K562 (cell line): ENCODE data around the gene LRRC25. TPM values are rescaled to one million over a fixed set of nuclear protein-coding genes. Genes with fewer than 3 reads are reported as not detected.
A peak's percentile ranks its signal among the peaks of the same experiment; 100 is the strongest.

Experiments used
- ATF4 ChIP-seq: fragments of 450-650 bp; formaldehyde crosslinking; IDR thresholded peaks from 2 replicates; pipeline ENCODE4 v1.4.0; 2022; ENCODE audit warnings: mild to moderate bottlenecking, moderate library complexity
- CBX8 ChIP-seq: fragments of 200-600 bp; sonication (generic); IDR thresholded peaks from 2 replicates; pipeline ENCODE4 v1.6.1; 2012; ENCODE audit warnings: borderline replicate concordance, mixed run types, low read depth, mild to moderate bottlenecking, moderate library complexity, mixed read lengths, low read length, control low read depth, inconsistent platforms; ENCODE audit not compliant: poor library complexity, severe bottlenecking; ENCODE audit errors: extremely low read depth
- CTCF ChIP-seq, 3 experiments: IDR thresholded peaks in 2 of 3; conservative IDR thresholded peaks in 1 of 3; 2 replicates each; pipeline ENCODE4 v1.5.1; 2011 to 2012; ENCODE audit warnings: low read length in 3 of 3, mild to moderate bottlenecking in 3 of 3, control low read depth in 2 of 3, improper control_type of control experiment in 1 of 3, inconsistent platforms in 1 of 3, low read depth in 1 of 3, mixed read lengths in 1 of 3, moderate library complexity in 1 of 3; ENCODE audit not compliant: insufficient read depth in 2 of 3
- KDM1A ChIP-seq, 2 experiments: fragments of 450-650 bp; IDR thresholded peaks; 2 replicates each; pipeline ENCODE4 v1.6.1; 2016; ENCODE audit warnings: mild to moderate bottlenecking in 2 of 2
- MYBL2 ChIP-seq, 2 experiments: fragments of 450-650 bp in 1 of 2; sonication (generic) in 1 of 2; formaldehyde crosslinking in 1 of 2; IDR thresholded peaks; 2 replicates each; pipeline versions ENCODE4 v1.6.1 to v1.8.1; 2017 to 2022; ENCODE audit warnings: borderline replicate concordance in 1 of 2, inconsistent platforms in 1 of 2, low read depth in 1 of 2, mild to moderate bottlenecking in 1 of 2, missing genetic modification reagents in 1 of 2, moderate library complexity in 1 of 2
- MYC ChIP-seq, 2 experiments: fragments of 250-450 bp in 1 of 2; sonication (Bioruptor Pico) in 1 of 2; IDR thresholded peaks; 2 replicates each; pipeline versions ENCODE4 v1.5.1 to v1.6.1; 2012 to 2021; ENCODE audit warnings: low read depth in 2 of 2, borderline replicate concordance in 1 of 2, improper control_type of control experiment in 1 of 2, low read length in 1 of 2, mild to moderate bottlenecking in 1 of 2, moderate library complexity in 1 of 2
- NFRKB ChIP-seq: fragments of 450-650 bp; IDR thresholded peaks from 2 replicates; pipeline ENCODE4 v1.6.1; 2016; ENCODE audit warnings: low read depth
- RCOR1 ChIP-seq, 2 experiments: IDR thresholded peaks; 2 replicates each; pipeline ENCODE4 v1.6.1; 2012; ENCODE audit warnings: low read depth in 2 of 2, low read length in 2 of 2, borderline replicate concordance in 1 of 2, improper control_type of control experiment in 1 of 2
- THRA ChIP-seq: fragments of 450-650 bp; IDR thresholded peaks from 2 replicates; pipeline ENCODE4 v1.6.1; 2017; ENCODE audit warnings: mild to moderate bottlenecking, moderate library complexity
- TOE1 ChIP-seq, 2 experiments: fragments of 450-650 bp in 1 of 2; sonication (generic) in 1 of 2; formaldehyde crosslinking in 1 of 2; IDR thresholded peaks; 2 replicates each; pipeline versions ENCODE4 v1.7.1 to v1.8.0; 2016 to 2022; ENCODE audit warnings: borderline replicate concordance in 2 of 2, mild to moderate bottlenecking in 2 of 2, antibody characterized with exemption in 1 of 2, inconsistent platforms in 1 of 2, low read depth in 1 of 2, missing genetic modification reagents in 1 of 2, moderate library complexity in 1 of 2
- ZBTB43 ChIP-seq: sonication (generic); formaldehyde crosslinking; IDR thresholded peaks from 2 replicates; pipeline ENCODE4 v1.8.0; 2023; ENCODE audit warnings: mild to moderate bottlenecking, missing genetic modification reagents
- ZNF589 ChIP-seq: fragments of 200-800 bp; sonication (Bioruptor generic); IDR thresholded peaks from 2 replicates; pipeline ENCODE4 v1.6.1; 2016; ENCODE audit warnings: low read depth, missing genetic modification characterization, missing compliant biosample characterization
- polyA plus RNA-seq, 8 experiments: library from polyadenylated mRNA; depleted of rRNA in 4 of 8; stranded (reverse) in 5 of 8; unstranded in 3 of 8; fragments of >200 nt; fragmentation: Nextera tagmentation in 2 of 8; fragmentation: Illumina TruSeq in 1 of 8; extraction: Ambion mirVana in 2 of 8; extraction: Trizol in 1 of 8; gene quantifications; 2 replicates each; pipeline versions ENCODE4 v1.2.1 to v1.2.3, GENCODE V29; 2011 to 2014; ENCODE audit warnings: inconsistent platforms in 1 of 8, missing spikeins in 1 of 8
- total RNA-seq, 7 experiments: library from RNA; depleted of rRNA in 6 of 7; stranded (reverse); fragments of >200 nt in 6 of 7; fragmentation: Illumina TruSeq in 2 of 7; extraction: Trizol in 2 of 7; gene quantifications; 2 replicates each; pipeline versions ENCODE4 v1.2.1 to v1.2.3, GENCODE V29; 2011 to 2021; ENCODE audit warnings: low replicate concordance in 1 of 7

Gene LRRC25
- total and polyA plus RNA-seq, 9 of the 15 experiments (the other 6 are each of a cell fraction or from before 2014, with no cell fraction given), result 0.07 to 0.36 (median 0.10) TPM; not detected in 3

GRCh38 chr19:18373407-18373891 lies 24.0 kb downstream of the LRRC25 start (continued):
- TF ChIP-seq ZBTB43 (CRISPR knock-in tag) (no peak), ATF4 (CRISPR knock-in tag) (no peak), NFRKB (no peak), ZNF589 (CRISPR knock-in tag) (no peak; the same call in 1 of the 2 replicates), KDM1A (IDR thresholded peaks at IDR 0.05) (peak in 1 of 2 experiments; percentile 10; a peak in 2 of 4 replicates), CBX8 (no peak), MYC (IDR thresholded peaks at IDR 0.05; ENCODE audit: low read depth, low read length) (no peak), MYC (CRISPR knock-in tag; IDR thresholded peaks at IDR 0.05; ENCODE audit: borderline replicate concordance, low read depth) (no peak), MYBL2 (IDR thresholded peaks at IDR 0.05; ENCODE audit: low read depth) (no peak), MYBL2 (CRISPR knock-in tag; IDR thresholded peaks at IDR 0.05; ENCODE audit: borderline replicate concordance) (no peak), RCOR1 (IDR thresholded peaks at IDR 0.05; ENCODE audit: borderline replicate concordance in 1 of 2, low read depth in 2 of 2, low read length in 2 of 2) (0 out of 4 replicates have a peak, but pooled peaks of 1 of the 2 experiments have one; percentile 10), TOE1 (IDR thresholded peaks at IDR 0.05; ENCODE audit: borderline replicate concordance) (0 out of 2 replicates have a peak, but pooled peaks have one; percentile 1), TOE1 (CRISPR knock-in tag; IDR thresholded peaks at IDR 0.05; ENCODE audit: borderline replicate concordance, low read depth) (no peak), CTCF (IDR thresholded peaks at IDR 0.05 in 2 of 3, conservative IDR thresholded peaks at IDR 0.05 in 1 of 3; ENCODE audit: insufficient read depth in 2 of 3, low read depth in 1 of 3, low read length in 3 of 3) (0 out of 6 replicates have a peak, but pooled peaks of 1 of the 3 experiments have one; percentile 1), THRA (no peak)
